Measurements from ENCODE around the gene CDHR5. TPM values are rescaled to one million over a fixed set of nuclear protein-coding genes. Genes with fewer than 3 reads are reported as not detected.
A peak's percentile ranks its signal among the peaks of the same experiment; 100 is the strongest.

CDHR5 gene
- total RNA-seq, 3 donors from 2014 or later (not counting 1 experiment from before 2014, with no cell fraction given): not detected

- WGBS (ENCODE audit: insufficient coverage): 64% methylated on average over 11 of the region's 11 CpGs
- Mint-ChIP-seq H3K9me3 (no peaks in the 10 kb centered on the region), H3K4me1 (peaks cover 0 to 6% of the 10 kb centered on the region in 2 donors), H3K4me3 (no peak overlapping the region), H3K27me3 (ENCODE audit: low read depth in 2 of 2) (no peaks in the 10 kb centered on the region), H3K27ac (no peak overlapping the region), H3K36me3 (no peaks in the 10 kb centered on the region)
- Histone ChIP-seq H3K36me3 (ENCODE audit: control insufficient read depth, insufficient read depth, low read length) (peaks cover 3% of the 10 kb centered on the region), H3K9me3 (ENCODE audit: control insufficient read depth, insufficient read depth, low read length) (no peaks in the 10 kb centered on the region), H3K27me3 (ENCODE audit: control insufficient read depth, insufficient read depth, low read length) (no peaks in the 10 kb centered on the region), H3K27ac (ENCODE audit: low read length) (no peak overlapping the region), H3K4me3 (ENCODE audit: low read length) (no peak overlapping the region), H3K4me1 (ENCODE audit: control insufficient read depth, insufficient read depth, low read length) (no peaks in the 10 kb centered on the region)
- intact Hi-C loops (cut with micrococcal nuclease): no loop called here
- no peak for DNase-seq
- ATAC-seq: no peak
- TF ChIP-seq, protein P1, sequence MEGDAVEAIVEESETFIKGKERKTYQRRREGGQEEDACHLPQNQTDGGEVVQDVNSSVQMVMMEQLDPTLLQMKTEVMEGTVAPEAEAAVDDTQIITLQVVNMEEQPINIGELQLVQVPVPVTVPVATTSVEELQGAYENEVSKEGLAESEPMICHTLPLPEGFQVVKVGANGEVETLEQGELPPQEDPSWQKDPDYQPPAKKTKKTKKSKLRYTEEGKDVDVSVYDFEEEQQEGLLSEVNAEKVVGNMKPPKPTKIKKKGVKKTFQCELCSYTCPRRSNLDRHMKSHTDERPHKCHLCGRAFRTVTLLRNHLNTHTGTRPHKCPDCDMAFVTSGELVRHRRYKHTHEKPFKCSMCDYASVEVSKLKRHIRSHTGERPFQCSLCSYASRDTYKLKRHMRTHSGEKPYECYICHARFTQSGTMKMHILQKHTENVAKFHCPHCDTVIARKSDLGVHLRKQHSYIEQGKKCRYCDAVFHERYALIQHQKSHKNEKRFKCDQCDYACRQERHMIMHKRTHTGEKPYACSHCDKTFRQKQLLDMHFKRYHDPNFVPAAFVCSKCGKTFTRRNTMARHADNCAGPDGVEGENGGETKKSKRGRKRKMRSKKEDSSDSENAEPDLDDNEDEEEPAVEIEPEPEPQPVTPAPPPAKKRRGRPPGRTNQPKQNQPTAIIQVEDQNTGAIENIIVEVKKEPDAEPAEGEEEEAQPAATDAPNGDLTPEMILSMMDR (IDR thresholded peaks at IDR 0.05): no peak
These were observed 41.0 kb upstream of the CDHR5 start for GRCh38 chr11:665704-666281.

- no peaks in the 10 kb centered on the region for H3K9me3 ChIP-seq (ENCODE audit: control insufficient read depth, insufficient read depth, low read length)
- no peak overlapping the region for H3K4me3 ChIP-seq (ENCODE audit: low read length)
- H3K4me1 ChIP-seq (ENCODE audit: control insufficient read depth, insufficient read depth, low read length): no peaks in the 10 kb centered on the region
- TF ChIP-seq, protein P1 (IDR thresholded peaks at IDR 0.05): no peak
- Mint-ChIP-seq H3K27ac (no peak overlapping the region), H3K27me3 (ENCODE audit: low read depth in 2 of 2) (no peaks in the 10 kb centered on the region), H3K4me1 (peaks cover 0 to 6% of the 10 kb centered on the region in 2 donors), H3K36me3 (no peaks in the 10 kb centered on the region), H3K9me3 (no peaks in the 10 kb centered on the region), H3K4me3 (no peak overlapping the region)
- intact Hi-C loops (cut with micrococcal nuclease): no loop called here
- WGBS (ENCODE audit: insufficient coverage): 96% methylated on average over 15 of the region's 15 CpGs
- H3K27me3 ChIP-seq (ENCODE audit: control insufficient read depth, insufficient read depth, low read length): no peaks in the 10 kb centered on the region
- no peak overlapping the region for H3K27ac ChIP-seq (ENCODE audit: low read length)
- ATAC-seq (no peak), DNase-seq (no peak)
- H3K36me3 ChIP-seq (ENCODE audit: control insufficient read depth, insufficient read depth, low read length): peaks cover 3% of the 10 kb centered on the region
These were observed 40.4 kb upstream of the CDHR5 start for GRCh38 chr11:665062-665703.

- Mint-ChIP-seq H3K4me3 (no peak overlapping the region), H3K27ac (no peak overlapping the region), H3K9me3 (no peaks in the 10 kb centered on the region), H3K4me1 (peaks cover 0 to 6% of the 10 kb centered on the region in 2 donors), H3K27me3 (ENCODE audit: low read depth in 2 of 2) (no peaks in the 10 kb centered on the region), H3K36me3 (no peaks in the 10 kb centered on the region)
- intact Hi-C loops (cut with micrococcal nuclease): no loop called here
- 74% methylated on average over 15 of the region's 15 CpGs for WGBS (ENCODE audit: insufficient coverage)
- peak; percentile 60 to 73 (median 64) for ATAC-seq
- H3K27ac ChIP-seq (ENCODE audit: low read length): no peak overlapping the region
- no peak overlapping the region for H3K4me3 ChIP-seq (ENCODE audit: low read length)
- no peaks in the 10 kb centered on the region for H3K27me3 ChIP-seq (ENCODE audit: control insufficient read depth, insufficient read depth, low read length)
- H3K4me1 ChIP-seq (ENCODE audit: control insufficient read depth, insufficient read depth, low read length): no peaks in the 10 kb centered on the region
- peak; percentile 38 to 62 for DNase-seq
- TF ChIP-seq, protein P1 (IDR thresholded peaks at IDR 0.05): peak; percentile 65
- no peaks in the 10 kb centered on the region for H3K9me3 ChIP-seq (ENCODE audit: control insufficient read depth, insufficient read depth, low read length)
- H3K36me3 ChIP-seq (ENCODE audit: control insufficient read depth, insufficient read depth, low read length): peaks cover 12% of the 10 kb centered on the region
These were observed 38.0 kb upstream of the CDHR5 start for GRCh38 chr11:662689-663274.

Measured in natural killer cell (primary cell).